SK-N-SH (cell line): ENCODE results near the gene HPDL. TPM values are rescaled to one million over a fixed set of nuclear protein-coding genes. Genes with fewer than 3 reads are reported as not detected.

Experiments
- CTCF ChIA-PET: fragments of 300-600, 350-600 bp; formaldehyde crosslinking; extraction: SDS; loops from one replicate; lab custom pipeline; 2021; lab: Yijun Ruan, JAX
- POLR2A ChIA-PET: fragments of 350-600 bp; sonication (Branson Sonifier 250); formaldehyde crosslinking; extraction: SDS; loops from one replicate; lab custom pipeline; 2020; ENCODE audit warnings: antibody characterized with exemption, inconsistent platforms; lab: Yijun Ruan, JAX
- DNase-seq: peaks from one replicate; pipeline ENCODE4 v3.0.0; 2012
- H2AFZ ChIP-seq: fragments of 200-600 bp; sonication (generic); 2 replicates; pipeline ENCODE4 v1.8.1; 2016; ENCODE audit warnings: antibody characterized with exemption, mild to moderate bottlenecking, low read depth
- H3F3A ChIP-seq: fragments of 200-600 bp; sonication (generic); replicated peaks from 2 replicates; pipeline ENCODE3; 2016; ENCODE audit warnings: antibody characterized with exemption, mild to moderate bottlenecking; ENCODE audit not compliant: insufficient read depth
- H3K27ac ChIP-seq, 2 experiments: fragments of 200-500 bp in 1 of 2; fragments of 200-600 bp in 1 of 2; sonication (Bioruptor generic) in 1 of 2; sonication (generic), shearing (Covaris generic) in 1 of 2; 2 replicates each; pipeline versions ENCODE4 v1.5.1 to v1.6.1; 2014 to 2016; ENCODE audit warnings: low read depth in 2 of 2, inconsistent platforms in 1 of 2, low read length in 1 of 2, mild to moderate bottlenecking in 1 of 2, mixed read lengths in 1 of 2
- H3K27me3 ChIP-seq: fragments of 200-600 bp; sonication (generic), shearing (Covaris generic); 2 replicates; pipeline ENCODE4 v1.6.1; 2016; ENCODE audit warnings: mixed run types; ENCODE audit not compliant: insufficient read depth
- H3K36me3 ChIP-seq, 2 experiments: fragments of 200-500 bp in 1 of 2; fragments of 200-600 bp in 1 of 2; sonication (Bioruptor generic) in 1 of 2; sonication (generic) in 1 of 2; replicated peaks in 1 of 2; 2 replicates each; pipeline versions ENCODE3 to v1.5.1; 2014 to 2016; ENCODE audit warnings: low read length in 1 of 2, mild to moderate bottlenecking in 1 of 2; ENCODE audit not compliant: insufficient read depth in 2 of 2, control insufficient read depth in 1 of 2
- H3K4me1 ChIP-seq, 2 experiments: fragments of 200-500 bp in 1 of 2; fragments of 200-600 bp in 1 of 2; sonication (Bioruptor generic) in 1 of 2; sonication (generic), shearing (Covaris generic) in 1 of 2; 2 replicates each; pipeline versions ENCODE4 v1.5.1 to v1.6.1; 2014 to 2016; ENCODE audit warnings: low read depth in 1 of 2, low read length in 1 of 2, mixed run types in 1 of 2; ENCODE audit not compliant: insufficient read depth in 2 of 2, control insufficient read depth in 1 of 2
- H3K4me2 ChIP-seq: fragments of 200-600 bp; sonication (generic), shearing (Covaris generic); 2 replicates; pipeline ENCODE4 v1.6.1; 2017; ENCODE audit warnings: mixed run types
- H3K4me3 ChIP-seq, 2 experiments: fragments of 200-500 bp in 1 of 2; fragments of 200-600 bp in 1 of 2; sonication (Bioruptor generic) in 1 of 2; sonication (generic), shearing (Covaris generic) in 1 of 2; 2 replicates each; pipeline versions ENCODE4 v1.5.1 to v1.8.1; 2014 to 2016; ENCODE audit warnings: low read depth in 2 of 2, inconsistent platforms in 1 of 2, low read length in 1 of 2, mild to moderate bottlenecking in 1 of 2, mixed read lengths in 1 of 2, moderate library complexity in 1 of 2
- H3K79me2 ChIP-seq: fragments of 200-600 bp; sonication (generic); 2 replicates; pipeline ENCODE4 v1.8.1; 2017; ENCODE audit warnings: mild to moderate bottlenecking; ENCODE audit not compliant: insufficient read depth
- H3K9ac ChIP-seq: fragments of 200-600 bp; sonication (generic); 2 replicates; pipeline ENCODE4 v1.6.1; 2017; ENCODE audit warnings: mixed run types
- H3K9me2 ChIP-seq: fragments of 200-600 bp; sonication (generic); 2 replicates; pipeline ENCODE4 v1.6.1; 2017; ENCODE audit warnings: mixed run types
- H3K9me3 ChIP-seq: fragments of 200-600 bp; sonication (generic); 2 replicates; pipeline ENCODE4 v1.6.1; 2017; ENCODE audit warnings: mixed run types, mild to moderate bottlenecking, moderate library complexity
- H4K20me1 ChIP-seq: fragments of 200-600 bp; sonication (generic); 2 replicates; pipeline ENCODE4 v1.6.1; 2017; ENCODE audit warnings: mild to moderate bottlenecking, mixed run types; ENCODE audit not compliant: insufficient read depth
- CHD2 ChIP-seq: fragments of 150-350 bp; IDR thresholded peaks from 2 replicates; pipeline ENCODE4 v1.6.1; 2018; ENCODE audit warnings: low read length; ENCODE audit not compliant: partially characterized antibody
- ELF1 ChIP-seq: IDR thresholded peaks from 2 replicates; pipeline ENCODE4 v1.4.0; 2012
- EZH2phosphoT487 ChIP-seq: fragments of 200-600 bp; sonication (generic); IDR thresholded peaks from 2 replicates; pipeline ENCODE4 v1.6.1; 2017; ENCODE audit warnings: low read depth, mixed run types, mild to moderate bottlenecking, antibody characterized with exemption, moderate library complexity, borderline replicate concordance
- MEF2A ChIP-seq: IDR thresholded peaks from 2 replicates; pipeline ENCODE4 v1.4.0; 2012; ENCODE audit warnings: low read depth, borderline replicate concordance
- MXI1 ChIP-seq: IDR thresholded peaks from 2 replicates; pipeline ENCODE4 v1.6.1; 2012; ENCODE audit warnings: mild to moderate bottlenecking, low read depth, low read length, improper control_type of control experiment
- NFIC ChIP-seq: IDR thresholded peaks from 2 replicates; pipeline ENCODE4 v1.4.0; 2012; ENCODE audit warnings: borderline replicate concordance
- NRF1 ChIP-seq: IDR thresholded peaks from 2 replicates; pipeline ENCODE4 v1.6.1; 2012; ENCODE audit warnings: low read depth, mild to moderate bottlenecking, low read length
- POLR2AphosphoS5 ChIP-seq: IDR thresholded peaks from 2 replicates; pipeline ENCODE4 v1.6.1; 2012; ENCODE audit warnings: low read depth, low read length
- RFX5 ChIP-seq: IDR thresholded peaks from 2 replicates; pipeline ENCODE4 v1.6.1; 2012; ENCODE audit warnings: mild to moderate bottlenecking, improper control_type of control experiment, low read length
- TCF12 ChIP-seq: IDR thresholded peaks from 2 replicates; pipeline ENCODE4 v1.4.0; 2012
- WGBS: methylation state at CpG from one replicate; pipeline ENCODE4 v1.1.6; 2017; ENCODE audit warnings: low lambda C conversion rate; 5-methylcytosine and 5-hydroxymethylcytosine counted together
- polyA plus RNA-seq, 3 experiments: library from polyadenylated mRNA; depleted of rRNA; stranded (reverse); fragments of >200 nt; gene quantifications; 2 replicates each; pipeline ENCODE4 v1.2.3, GENCODE V29; 2012
- TF ChIP-seq, protein P1 (sequence below): IDR thresholded peaks from 2 replicates; pipeline ENCODE4 v1.4.0; 2012; ENCODE audit warnings: low read depth, borderline replicate concordance
- TF ChIP-seq, protein P2 (sequence below): IDR thresholded peaks from 2 replicates; pipeline ENCODE4 v1.6.1; 2012; ENCODE audit warnings: mild to moderate bottlenecking, low read depth, low read length, moderate library complexity
- TF ChIP-seq, protein P3 (sequence below): IDR thresholded peaks from 2 replicates; pipeline ENCODE4 v1.4.0; 2012; ENCODE audit warnings: low read depth
- TF ChIP-seq, protein P4 (sequence below): fragments of 150-350 bp; IDR thresholded peaks from 2 replicates; pipeline ENCODE4 v1.6.1; 2016; ENCODE audit warnings: mild to moderate bottlenecking, low read depth, low read length
- TF ChIP-seq, protein P5 (sequence below): fragments of 150-350 bp; IDR thresholded peaks from 2 replicates; pipeline ENCODE4 v1.6.1; 2017; ENCODE audit warnings: antibody characterized with exemption, low read length, low read depth, borderline replicate concordance

HPDL gene
- polyA plus RNA-seq, 1 of the 3 experiments (the other 2 are of a cell fraction): 0.25 TPM

DNA sequence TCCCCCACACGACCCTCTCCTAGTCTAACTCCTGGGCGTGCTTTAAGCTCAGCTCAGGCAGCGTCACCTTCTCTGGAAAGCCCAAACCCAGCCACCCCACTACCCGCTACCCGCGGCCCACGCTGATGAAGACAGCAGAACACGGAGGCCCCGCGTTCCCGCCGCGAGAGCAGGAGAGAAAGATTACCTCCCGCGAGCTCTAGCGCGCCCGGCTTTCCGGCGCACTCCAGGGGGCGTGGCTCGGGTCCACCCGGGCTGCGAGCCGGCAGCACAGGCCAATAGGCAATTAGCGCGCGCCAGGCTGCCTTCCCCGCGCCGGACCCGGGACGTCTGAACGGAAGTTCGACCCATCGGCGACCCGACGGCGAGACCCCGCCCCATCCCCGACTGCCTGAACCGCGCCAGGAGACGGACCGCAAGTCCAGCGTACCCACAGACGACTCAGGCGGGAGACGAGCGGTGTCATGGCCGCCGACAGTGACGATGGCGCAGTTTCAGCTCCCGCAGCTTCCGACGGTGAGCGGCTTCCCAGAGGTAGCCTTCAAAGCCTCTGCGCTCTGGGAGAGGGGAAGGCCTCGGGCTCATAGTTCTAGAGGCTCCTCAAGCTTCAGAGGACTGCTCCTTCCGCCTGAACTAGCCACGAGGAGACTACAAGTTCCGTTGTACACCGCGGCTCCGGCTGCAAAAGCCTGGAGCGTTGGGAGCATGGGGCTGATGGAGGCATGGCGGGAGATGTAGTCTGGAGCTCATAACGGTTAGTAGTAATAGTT lies 13.3 kb downstream of the HPDL start, which contains the start of the genes MUTYH and TOE1 (continued):
- TF ChIP-seq, protein P1, sequence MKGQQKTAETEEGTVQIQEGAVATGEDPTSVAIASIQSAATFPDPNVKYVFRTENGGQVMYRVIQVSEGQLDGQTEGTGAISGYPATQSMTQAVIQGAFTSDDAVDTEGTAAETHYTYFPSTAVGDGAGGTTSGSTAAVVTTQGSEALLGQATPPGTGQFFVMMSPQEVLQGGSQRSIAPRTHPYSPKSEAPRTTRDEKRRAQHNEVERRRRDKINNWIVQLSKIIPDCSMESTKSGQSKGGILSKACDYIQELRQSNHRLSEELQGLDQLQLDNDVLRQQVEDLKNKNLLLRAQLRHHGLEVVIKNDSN: no peak; the same call in 1 of the 2 replicates
- TF ChIP-seq MEF2A (no peak), CHD2 (peak; percentile 94), POLR2AphosphoS5 (peak; percentile 88), ELF1 (peak; percentile 59)
- TF ChIP-seq, protein P2, sequence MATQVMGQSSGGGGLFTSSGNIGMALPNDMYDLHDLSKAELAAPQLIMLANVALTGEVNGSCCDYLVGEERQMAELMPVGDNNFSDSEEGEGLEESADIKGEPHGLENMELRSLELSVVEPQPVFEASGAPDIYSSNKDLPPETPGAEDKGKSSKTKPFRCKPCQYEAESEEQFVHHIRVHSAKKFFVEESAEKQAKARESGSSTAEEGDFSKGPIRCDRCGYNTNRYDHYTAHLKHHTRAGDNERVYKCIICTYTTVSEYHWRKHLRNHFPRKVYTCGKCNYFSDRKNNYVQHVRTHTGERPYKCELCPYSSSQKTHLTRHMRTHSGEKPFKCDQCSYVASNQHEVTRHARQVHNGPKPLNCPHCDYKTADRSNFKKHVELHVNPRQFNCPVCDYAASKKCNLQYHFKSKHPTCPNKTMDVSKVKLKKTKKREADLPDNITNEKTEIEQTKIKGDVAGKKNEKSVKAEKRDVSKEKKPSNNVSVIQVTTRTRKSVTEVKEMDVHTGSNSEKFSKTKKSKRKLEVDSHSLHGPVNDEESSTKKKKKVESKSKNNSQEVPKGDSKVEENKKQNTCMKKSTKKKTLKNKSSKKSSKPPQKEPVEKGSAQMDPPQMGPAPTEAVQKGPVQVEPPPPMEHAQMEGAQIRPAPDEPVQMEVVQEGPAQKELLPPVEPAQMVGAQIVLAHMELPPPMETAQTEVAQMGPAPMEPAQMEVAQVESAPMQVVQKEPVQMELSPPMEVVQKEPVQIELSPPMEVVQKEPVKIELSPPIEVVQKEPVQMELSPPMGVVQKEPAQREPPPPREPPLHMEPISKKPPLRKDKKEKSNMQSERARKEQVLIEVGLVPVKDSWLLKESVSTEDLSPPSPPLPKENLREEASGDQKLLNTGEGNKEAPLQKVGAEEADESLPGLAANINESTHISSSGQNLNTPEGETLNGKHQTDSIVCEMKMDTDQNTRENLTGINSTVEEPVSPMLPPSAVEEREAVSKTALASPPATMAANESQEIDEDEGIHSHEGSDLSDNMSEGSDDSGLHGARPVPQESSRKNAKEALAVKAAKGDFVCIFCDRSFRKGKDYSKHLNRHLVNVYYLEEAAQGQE: peak; percentile 39
- TF ChIP-seq, all 33 proteins: peak for 12

DNA sequence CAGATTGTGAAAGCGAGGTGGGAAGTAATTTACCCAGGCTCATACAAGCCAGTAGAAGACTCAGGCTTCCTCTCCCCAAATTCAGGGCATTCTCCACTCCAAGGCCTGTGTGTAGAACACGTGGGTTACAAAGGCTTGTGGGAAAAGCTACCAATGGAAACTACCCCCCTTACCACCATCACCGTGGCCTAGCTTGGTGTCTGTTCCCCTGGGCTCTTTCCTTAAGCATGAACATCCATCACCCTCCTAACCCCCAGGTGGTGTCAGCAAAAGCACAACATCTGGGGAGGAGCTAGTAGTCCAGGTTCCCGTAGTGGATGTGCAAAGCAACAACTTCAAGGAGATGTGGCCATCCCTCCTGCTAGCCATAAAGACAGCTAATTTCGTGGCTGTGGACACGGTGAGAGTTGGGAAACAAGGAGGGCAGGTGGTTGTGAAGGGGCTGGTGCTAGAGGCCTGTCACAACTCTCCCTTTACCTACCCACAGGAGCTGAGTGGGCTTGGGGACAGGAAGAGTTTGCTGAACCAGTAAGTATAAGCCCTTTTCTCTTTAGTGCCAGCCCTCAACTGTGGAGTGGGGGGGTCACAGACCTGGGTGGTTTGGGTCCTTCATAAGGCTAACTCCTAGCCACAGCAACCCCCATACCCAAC lies 14.2 kb downstream of the HPDL start:
- POLR2A ChIA-PET: interaction anchor here (1.1 to 3.0 kb wide), 9 partner anchors 9 to 566 kb away, joined by 3 to 38 read pairs (median 12); partner anchors contain the start of genes CCDC163, HECTD3, HPDL and MMACHC
- Histone ChIP-seq H3K4me1 (peaks cover 0 to 11% of the 10 kb centered on the region in 2 experiments; a peak in 1 of 4 replicates), H3K27ac (peak overlapping the region; percentile 97 to 98), H4K20me1 (no peaks in the 10 kb centered on the region), H3K4me3 (peak overlapping the region; percentile 84 to 87), H3K9me3 (no peaks in the 10 kb centered on the region), H2AFZ (peak overlapping the region; percentile 93; the same call in 1 of the 2 replicates), H3K79me2 (peaks cover 37% of the 10 kb centered on the region), H3F3A (peaks cover 13% of the 10 kb centered on the region), H3K9ac (peak overlapping the region; percentile 94), H3K36me3 (peaks cover 14 to 36% of the 10 kb centered on the region in 2 experiments), H3K27me3 (no peaks in the 10 kb centered on the region), H3K4me2 (peak overlapping the region; percentile 84), H3K9me2 (no peaks in the 10 kb centered on the region)
- CTCF ChIA-PET: interaction anchor here (0.9 to 5.7 kb wide), 10 partner anchors 9 to 327 kb away, joined by 3 to 38 read pairs (median 6); partner anchors contain the start of gene TESK2
- TF ChIP-seq MXI1 (peak; percentile 30), NFIC (no peak), RFX5 (no peak), EZH2phosphoT487 (no peak), TCF12 (no peak), NRF1 (no peak)
- TF ChIP-seq, protein P3, sequence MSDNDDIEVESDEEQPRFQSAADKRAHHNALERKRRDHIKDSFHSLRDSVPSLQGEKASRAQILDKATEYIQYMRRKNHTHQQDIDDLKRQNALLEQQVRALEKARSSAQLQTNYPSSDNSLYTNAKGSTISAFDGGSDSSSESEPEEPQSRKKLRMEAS: 0 out of 2 replicates have a peak, but pooled peaks have one; percentile 10
- TF ChIP-seq, protein P4, sequence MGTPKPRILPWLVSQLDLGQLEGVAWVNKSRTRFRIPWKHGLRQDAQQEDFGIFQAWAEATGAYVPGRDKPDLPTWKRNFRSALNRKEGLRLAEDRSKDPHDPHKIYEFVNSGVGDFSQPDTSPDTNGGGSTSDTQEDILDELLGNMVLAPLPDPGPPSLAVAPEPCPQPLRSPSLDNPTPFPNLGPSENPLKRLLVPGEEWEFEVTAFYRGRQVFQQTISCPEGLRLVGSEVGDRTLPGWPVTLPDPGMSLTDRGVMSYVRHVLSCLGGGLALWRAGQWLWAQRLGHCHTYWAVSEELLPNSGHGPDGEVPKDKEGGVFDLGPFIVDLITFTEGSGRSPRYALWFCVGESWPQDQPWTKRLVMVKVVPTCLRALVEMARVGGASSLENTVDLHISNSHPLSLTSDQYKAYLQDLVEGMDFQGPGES: no peak
- TF ChIP-seq, protein P5, sequence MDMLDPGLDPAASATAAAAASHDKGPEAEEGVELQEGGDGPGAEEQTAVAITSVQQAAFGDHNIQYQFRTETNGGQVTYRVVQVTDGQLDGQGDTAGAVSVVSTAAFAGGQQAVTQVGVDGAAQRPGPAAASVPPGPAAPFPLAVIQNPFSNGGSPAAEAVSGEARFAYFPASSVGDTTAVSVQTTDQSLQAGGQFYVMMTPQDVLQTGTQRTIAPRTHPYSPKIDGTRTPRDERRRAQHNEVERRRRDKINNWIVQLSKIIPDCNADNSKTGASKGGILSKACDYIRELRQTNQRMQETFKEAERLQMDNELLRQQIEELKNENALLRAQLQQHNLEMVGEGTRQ: no peak
- WGBS: 25% methylated on average over 6 of the region's 6 CpGs
- DNase-seq: peak; percentile 39
